ENCODE data around the gene SLIT1.
A peak's percentile ranks its signal among the peaks of the same experiment; 100 is the strongest.
"Not testable (repeated sequence)": the region's sequence is repeated elsewhere in the genome, so short reads cannot be mapped to it uniquely, and the experiment has no call there.

Gene SLIT1

DNA sequence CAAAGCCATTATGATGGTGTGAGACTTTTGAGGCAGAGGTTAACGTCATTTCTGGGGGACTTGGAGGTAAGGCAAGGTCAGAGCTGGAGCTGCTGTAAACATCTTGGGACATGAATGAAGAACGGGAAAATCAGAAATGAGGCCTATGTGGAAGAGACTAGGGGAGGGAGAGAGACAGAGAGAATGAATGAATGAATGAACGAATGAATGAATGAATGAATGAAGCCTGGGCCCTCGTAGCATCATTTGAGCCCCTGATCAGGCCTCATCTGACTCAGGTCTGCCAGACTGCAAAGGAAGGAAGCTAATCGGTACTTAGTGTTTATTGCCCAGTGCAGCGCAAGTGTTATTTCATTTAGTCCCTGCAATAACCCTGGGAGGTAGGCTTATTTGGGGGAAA, 79.6 kb downstream of the SLIT1 start:
- no peak for DNase-seq (ENCODE audit: low spot score)

DNA sequence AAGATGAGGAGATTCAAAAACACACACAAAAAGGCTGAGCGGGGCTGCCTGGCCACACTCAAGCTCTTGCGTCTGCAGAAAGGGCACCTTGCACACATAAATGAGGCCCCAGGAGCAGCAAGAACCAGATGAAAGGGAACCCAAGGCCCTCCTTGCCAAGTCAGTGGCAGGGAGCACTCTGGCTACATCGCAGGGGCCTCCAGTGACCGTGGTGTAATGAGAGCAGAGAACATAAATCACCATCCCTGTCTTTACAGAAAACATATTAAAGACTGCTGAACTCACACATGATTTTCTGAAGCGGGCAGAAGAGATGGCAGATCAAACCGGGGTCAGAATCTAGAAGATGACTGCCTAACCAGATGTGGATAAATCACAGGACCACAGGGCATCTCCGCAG, 80.5 kb downstream of the SLIT1 start:
- DNase-seq (ENCODE audit: low spot score) = no peak

DNA sequence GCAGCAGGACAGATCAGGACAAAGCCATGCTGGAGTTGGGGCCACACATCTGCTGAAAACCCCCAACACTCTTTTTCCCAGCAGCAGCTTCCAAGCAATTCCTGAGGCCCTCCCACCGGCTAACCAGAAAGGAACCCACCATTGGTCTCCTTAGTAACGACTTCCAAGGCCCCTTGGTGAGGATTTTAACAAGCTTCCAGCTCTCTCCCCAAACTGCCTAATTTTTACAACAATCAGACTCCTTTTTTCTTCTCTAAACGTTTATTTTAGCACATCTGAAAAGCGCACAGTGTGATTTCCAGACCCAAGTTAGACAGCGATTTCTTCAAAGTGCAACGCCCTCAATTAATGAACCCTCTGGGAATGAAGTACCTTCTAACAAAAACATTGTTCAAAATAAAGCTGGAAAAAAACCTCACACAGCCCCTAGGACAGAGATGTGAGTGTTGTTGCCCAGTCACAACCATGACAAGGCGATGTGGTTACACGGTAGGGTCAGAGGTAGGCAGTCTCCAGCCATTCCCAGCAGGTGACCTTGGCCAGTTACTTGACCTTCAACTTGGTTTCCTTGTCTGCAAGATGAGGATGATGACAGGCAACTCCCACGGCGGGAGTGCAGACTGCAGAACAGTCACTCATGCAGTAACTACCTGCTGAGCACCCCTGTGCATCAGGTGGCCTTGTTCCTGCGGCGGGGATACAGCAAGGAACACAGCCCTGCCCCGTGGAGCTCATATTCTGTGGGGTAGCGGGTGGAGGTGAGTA, 82.3 kb downstream of the SLIT1 start:
- DNase-seq (ENCODE audit: low spot score) = no peak

DNA sequence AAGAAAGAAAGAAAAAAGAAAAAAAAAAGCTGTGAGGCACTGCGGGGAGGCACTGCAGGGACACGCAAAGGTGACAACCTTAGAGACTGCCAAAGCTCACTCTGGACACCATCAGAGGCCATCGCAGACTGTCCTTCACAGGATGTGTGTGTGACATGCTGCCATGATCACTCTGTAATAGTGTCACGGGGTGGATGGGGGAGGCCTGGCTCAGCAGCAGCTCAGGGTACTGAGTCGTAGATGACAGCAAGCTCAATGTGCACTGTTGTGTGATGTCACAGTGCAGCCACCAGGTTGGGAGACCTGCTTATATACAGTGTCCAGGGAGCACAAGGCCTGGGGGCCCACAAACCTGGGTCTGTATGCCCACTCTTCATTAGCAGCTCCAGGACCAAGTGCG, 83.3 kb downstream of the SLIT1 start:
- DNase-seq (ENCODE audit: low spot score) = no peak

DNA sequence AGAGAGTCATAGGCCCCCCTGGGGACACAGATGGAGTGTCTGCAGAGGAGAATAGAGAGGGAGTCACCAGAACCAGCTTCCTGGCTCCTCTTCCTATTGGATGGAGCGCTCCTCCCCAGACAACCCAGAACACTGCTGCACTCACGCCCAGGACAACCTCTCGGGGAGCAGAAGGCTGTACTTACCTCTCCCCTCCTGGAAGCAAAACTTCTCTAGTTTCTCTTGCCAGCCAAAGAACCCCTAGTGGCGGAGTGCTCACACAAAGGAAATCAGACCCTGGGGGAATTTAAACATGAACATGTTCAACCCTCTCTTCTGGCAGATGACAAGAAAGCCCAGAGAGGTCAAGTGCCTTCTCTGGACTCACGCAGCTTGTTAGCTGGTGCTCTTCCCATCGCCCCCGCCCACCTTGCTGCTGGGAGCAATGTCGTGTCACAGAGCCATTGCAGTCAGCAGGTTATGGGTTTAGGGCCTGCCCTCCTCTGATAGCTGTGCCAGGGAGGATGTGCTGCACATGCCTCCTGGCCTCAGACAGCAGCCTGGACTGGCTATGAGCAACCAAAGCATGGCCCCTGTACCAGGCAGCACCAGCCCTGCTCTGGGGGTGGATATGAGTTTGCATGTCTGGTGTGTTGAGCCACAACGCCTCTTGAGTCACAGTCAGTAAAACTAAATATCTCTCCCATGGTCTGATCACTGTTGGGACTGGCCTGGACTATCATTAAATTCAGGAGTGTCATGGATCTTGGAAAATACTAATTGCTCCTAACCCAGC, 84.4 kb downstream of the SLIT1 start:
- no peak for DNase-seq (ENCODE audit: low spot score)

DNA sequence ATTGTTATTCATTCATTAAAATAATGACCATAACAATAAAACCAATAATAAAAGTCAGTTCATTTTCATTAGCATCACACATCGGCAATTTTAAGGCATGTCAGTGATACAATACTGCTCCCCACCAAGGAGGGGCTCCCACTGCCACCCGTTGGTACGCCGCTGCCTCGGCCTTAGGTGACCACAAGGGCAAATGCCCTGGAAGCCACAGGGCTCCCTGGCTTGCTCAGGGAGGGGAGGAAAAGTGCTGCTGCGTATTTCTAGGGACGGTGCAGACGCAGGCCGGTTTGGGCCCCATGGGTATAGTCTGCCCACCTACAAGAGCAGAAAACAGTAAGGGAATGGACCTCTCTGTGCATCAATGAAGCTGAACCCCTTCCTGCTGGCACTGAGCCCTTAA, 85.1 kb downstream of the SLIT1 start:
- no peak for DNase-seq (ENCODE audit: low spot score)

DNA sequence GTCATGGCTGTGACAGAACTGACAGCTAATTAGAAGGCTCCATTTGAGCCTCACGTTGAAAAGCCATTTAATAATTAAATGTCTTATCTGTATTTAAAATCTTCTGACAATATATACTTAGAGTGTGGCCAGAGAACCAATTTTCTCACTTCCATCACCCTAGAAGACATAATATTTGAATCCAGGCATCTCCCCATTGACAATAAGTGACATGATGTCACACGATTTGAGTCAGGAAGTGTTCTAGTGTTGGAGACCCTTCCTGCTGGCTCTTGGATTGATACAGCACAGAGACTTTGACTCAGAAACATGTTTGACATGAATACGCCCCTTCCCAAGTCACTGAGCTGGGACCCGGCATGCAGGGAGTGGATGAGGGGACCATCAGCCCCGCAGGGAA, 85.9 kb downstream of the SLIT1 start:
- no peak for DNase-seq (ENCODE audit: low spot score)

DNA sequence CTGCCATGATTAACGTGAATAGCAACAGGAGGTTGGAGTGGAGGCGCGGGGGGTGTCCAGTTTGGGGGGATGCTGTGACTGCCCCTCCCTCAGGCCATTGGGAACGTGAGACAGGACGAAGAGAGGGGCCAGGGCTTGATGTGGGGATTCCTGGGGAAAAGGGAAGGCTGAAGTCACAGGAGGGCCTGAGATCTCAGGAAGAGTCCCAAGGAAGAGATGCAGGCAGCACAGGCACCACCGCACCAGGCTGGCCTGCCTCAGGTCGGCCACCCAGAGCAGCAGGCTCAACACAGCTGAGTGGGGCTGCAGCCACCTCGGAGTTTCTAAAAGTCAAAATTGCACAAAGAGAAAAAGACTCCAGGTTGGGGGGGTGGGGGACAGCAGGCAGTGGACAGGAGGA, 86.7 kb downstream of the SLIT1 start:
- no peak for DNase-seq (ENCODE audit: low spot score)

DNA sequence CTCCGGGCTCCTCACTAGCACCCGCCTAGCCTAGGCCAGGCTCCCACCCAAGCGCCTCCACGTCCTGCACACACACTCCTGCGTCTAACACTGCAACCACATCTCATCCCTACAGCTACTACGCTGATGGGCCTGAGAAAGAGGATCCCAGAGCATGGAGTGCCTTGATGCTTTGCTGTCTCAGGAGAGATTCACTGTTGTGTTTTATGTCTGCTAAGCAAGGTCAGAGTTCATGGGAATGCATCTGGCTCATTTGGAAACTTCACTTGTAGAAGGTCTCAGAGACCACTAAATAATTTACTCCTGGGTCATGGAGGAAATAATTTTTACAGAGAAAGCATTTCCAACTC, 88.7 kb downstream of the SLIT1 start:
- no peak for DNase-seq (ENCODE audit: low spot score)

DNA sequence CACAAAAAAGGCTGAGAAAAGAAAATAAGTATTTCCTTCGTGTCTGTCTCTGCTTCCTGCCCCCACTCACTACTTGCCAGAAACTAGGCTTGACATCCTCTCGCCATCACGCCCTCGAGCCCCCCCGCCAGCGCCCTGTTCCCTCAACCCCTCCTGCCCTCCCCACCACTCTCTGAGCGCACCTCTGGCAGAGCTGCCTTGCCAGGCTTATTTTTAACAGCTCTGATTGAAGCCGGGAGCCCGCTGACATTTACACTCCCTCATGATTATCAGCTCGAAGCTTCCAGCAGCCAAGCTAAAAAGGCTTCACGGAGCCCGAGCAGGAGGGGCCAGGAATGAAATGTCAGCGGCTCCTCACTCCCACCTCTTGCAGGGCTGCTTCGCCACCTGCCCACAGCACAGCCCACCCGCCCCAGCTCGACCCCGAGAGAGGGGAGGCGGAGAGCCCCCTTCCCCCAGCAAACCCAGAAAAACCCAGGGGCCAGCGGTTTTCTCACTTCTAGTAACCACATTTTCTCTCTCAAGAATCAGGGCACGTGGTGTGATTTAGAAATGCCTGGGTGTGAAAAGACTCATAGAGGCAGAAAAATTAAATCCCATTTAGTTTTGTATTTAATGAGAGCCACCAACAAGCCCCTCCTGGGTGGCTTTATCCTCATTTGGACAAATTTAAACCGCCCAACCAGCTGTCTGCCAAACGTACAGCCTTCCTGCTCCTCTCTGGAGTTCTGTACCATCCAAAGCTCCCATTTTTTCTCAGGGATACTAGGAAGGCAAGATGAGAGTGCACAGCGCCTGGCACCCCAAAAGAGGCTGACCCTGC, 89.3 kb downstream of the SLIT1 start:
- DNase-seq (ENCODE audit: low spot score) = no peak

DNA sequence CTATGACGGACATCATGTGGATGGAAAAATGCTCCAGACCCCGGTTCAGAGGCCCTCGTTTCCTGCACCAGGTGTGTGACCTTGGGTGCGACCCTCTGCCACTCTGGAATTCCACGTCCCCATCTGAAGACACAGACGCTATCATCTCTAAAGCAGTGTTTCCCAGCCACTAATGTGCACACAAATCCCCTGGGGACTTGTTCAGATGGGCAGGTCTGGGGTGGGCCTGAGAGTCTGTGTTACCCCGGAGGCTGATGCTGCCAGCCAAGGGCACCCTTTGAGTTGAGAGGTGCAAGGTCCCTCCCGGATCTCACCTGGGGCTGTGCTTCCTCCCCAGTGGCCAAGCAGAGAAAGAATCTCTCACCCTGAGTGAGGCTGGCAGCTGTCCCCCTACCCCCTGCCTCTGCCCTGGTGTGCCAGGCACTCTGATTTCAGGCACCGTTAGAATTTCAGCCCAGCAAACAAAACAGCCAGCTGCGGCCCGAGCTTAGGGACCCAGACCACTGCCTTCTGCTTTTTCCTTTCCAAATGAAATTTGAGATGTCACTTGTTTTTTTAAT, 90.0 kb downstream of the SLIT1 start:
- DNase-seq (ENCODE audit: low spot score) = no peak

DNA sequence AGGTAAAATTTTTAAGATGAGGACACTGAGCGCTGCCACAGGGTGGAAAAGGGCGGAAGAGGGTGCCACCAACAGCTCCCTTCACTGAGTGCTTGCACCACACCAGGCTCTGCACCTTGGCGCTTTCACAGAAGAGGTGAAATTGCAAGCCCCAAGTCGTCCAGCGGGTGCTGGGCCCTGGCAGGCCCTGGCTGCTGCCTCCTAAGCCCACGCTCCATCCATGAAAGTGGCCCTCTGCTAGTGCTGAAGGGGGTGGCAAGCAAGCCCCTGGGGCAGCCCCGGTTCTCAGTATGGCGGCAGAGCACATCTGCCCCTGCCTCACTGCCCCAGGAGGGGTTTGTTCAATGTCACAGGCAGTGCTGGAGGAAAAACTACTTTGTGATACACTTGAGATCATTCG, 95.1 kb downstream of the SLIT1 start:
- no peak for DNase-seq (ENCODE audit: low spot score)

DNA sequence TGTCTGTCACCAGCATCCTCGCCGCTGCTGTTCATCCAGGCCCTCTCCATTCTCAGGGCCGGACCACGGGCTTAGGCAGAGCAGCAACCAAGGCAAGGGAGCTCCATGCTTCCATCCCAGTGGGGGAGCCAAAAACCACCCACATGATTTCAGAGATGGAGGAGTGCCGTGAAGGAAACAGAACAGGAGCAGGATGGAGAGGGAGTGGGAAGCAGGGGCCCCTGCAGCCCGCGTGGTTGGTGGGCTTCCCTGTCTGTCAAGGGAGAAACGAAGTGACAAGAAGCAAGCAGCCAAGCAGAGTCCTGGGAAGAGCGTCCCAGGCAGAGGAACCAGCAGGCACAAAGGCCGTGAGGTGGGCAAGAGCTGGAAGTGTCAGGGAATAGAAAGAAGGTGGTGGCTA, 95.7 kb downstream of the SLIT1 start:
- no peak for DNase-seq (ENCODE audit: low spot score)

DNA sequence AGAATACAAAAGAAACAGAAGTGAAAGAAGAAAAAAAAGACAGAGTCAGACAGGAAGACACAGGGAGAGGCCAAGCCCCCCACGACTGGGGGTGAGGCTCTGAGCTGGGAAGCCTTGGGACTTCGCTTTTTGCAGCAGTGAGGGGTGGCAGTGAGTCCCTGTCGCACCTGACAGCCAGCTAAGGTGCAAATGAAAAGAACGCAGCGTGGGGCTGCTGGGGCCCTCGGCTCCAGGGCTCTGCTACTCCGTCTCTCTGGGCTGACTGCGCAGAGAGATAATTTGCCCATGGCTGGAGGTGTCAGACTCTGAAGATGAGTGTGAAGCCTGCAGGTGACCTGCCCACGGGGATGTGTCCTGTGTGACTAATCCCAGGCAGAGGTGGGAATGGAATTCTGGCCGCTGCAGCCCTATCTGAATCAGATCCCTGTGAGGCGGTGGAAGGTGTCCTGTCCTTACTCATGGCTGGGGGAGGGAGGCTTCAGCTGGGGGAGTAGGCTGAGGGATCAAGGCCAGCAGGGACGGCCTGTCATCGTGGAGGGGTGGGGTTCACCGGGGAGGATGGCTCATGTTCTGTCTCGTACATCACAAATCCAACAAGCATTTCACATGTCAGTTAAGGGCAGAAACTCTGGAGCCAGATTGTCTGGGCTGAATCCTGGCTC, 96.4 kb downstream of the SLIT1 start:
- peak; percentile 75 for DNase-seq (ENCODE audit: low spot score)

DNA sequence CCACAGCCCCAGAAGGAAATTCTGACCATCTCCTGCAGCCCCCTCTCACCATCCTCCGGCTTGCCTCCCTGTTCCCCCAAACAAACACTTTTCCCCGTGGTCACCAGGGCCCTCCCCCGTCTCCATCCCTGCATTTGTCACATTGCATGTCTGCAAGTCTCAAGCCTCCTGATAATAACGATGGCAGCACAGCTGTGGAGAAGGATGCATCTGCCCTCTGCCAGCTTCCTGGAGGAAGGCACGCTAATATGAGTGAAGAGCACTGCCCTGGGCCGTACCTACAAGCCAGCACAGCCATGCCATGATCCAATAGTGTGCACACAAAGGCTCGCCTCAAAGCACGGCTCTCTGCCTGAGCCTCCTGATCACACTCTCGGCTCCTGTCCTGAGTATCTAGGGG, 98.5 kb downstream of the SLIT1 start:
- DNase-seq (ENCODE audit: low spot score) = no peak

DNA sequence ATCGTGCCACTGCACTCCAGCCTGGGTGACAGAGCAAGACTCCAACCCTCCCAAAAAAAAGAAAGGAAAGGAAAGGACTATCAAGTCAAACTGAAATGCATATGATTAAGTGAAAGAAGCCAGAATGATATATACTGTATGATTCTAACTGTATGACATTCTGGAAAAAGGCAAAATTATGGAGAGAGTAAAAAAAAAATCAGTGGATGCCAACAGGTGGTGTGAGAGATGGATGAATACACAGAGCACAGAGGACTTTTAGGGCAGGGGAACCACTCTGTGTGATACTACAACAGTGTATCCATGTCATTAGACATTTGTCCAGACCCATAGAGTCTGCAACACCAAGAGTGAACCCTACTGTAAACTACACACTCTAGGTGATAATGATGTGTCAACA, 99.2 kb downstream of the SLIT1 start:
- DNase-seq (ENCODE audit: low spot score) = no peak

DNA sequence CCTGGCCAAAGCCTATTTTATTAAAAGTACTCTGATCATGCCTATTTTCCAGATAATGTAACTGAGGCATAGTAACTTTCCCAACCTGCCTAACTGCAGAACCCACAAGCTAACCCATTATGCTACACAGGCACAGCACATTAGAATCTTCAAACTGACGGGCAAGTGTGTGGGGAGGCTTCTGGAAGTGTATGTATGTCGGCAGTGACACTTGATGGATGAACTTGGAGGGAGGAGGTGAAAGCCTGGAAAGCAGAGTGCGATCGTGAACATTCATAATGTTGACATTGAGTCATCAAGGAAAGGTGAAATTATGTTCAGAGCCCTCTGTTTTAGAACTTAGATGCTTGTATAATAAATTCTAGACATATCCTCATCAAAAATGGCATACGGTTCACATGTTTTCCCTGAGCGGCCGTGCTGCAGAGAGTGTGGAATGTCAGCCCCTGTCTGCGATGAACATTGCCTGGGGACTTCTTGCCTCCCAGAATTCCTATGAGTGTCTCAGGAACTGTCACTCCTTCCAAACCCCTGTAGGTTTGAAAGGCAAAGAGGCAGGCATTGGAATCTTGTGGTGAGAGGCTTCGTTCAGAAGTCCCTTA, 102.4 kb downstream of the SLIT1 start:
- no peak for DNase-seq (ENCODE audit: low spot score)

DNA sequence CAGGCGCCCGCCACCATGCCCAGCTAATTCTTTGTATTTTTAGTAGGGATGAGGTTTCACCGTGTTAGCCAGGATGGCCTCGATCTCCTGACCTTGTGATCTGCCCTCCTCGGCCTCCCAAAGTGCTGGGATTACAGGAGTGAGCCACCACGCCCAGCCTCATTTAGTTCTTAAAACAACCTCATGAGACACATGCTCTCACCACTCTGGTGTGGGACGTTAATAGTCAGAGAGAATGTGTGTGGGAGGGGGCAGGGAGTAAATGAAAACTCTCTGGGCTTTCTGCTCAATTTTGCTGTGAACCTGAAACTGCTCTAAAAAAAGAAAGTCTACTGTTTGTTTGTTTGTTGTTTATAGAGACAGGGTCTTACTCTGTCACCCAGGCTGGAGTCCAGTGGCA, 103.2 kb downstream of the SLIT1 start:
- DNase-seq (ENCODE audit: low spot score) = not testable (repeated sequence)

DNA sequence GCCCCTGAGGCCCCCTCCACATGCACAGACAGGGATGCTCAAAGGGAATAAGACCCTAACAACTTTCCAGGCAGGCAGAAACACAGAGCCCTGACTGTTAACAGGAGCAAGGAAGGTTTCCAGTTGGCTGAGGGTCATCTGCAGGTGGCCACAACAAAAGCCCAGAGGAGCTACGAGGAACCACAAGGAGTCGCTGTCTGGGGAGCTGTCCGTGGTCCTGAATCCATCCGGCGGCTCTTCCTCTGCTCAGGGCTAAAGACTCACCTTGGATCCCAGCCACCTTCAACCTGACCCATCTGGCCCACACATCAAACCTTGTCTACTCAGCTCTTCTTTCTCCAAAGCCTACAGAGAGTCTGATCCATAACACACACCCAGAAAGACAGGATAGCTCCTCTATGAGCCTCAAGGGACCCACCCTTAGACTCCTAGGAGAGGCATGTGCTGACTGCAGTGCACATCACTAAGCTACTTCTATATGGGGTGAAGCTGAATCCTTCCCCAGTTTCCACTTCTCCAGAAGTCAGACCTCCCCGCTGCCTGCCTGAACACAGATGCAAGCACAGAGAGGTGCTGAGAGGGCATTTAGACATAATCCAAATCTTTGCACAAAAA, 104.0 kb downstream of the SLIT1 start:
- DNase-seq (ENCODE audit: low spot score) = peak; percentile 58

DNA sequence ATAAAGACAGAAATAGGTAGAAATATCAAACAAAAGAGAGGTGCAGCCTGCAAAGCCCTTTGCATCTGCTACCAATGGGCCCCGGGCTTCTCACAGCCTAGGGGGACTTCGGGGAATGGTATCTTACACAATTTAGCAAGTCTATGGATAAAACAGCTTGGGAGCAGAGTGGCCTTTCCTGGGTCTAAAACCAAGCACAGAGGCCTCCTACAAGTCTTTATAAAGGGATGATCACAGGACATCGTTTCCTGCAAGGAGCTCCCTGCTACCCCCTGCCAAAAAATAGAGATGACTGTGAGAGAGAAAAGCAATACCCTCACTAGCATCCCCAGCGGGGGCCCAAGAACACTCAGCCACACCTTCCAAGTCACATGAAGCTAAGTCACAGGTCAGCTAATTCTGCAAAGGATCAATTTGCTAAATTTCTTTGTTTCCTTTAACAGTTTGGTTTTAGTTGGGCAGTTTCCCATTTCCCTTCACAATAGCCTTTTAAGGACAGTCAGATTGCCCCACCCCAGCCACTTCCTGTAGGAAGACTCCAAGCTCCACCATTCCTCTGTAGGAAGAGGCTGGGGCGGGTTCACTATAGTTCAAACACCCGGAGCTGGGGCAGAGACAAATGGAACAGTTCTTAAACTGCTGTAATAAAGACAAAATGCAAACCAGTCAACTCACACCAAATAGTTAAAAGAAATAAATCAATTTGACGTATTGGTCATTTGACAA, 105.5 kb downstream of the SLIT1 start:
- no peak for DNase-seq (ENCODE audit: low spot score)

DNA sequence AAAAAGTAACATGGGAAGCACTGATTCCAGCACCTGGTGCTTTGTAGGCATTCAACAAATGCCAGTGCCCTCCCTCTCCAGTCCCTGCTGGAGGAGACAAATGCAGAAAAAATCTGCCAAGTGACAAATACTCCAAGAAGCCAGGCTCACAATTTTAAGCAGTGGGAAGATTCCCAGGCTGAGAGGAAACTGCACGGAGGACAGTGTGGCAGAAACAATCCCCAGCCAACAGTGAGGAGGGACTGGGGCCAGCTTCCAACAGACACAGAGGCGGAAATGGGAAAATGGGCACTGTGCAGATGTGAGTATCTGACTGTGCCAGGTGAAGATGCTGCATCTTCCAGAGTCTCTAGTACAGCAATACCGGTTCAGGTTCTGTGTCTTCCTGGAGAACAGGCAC, 106.3 kb downstream of the SLIT1 start:
- DNase-seq (ENCODE audit: low spot score) = no peak
